ENCODE results near the gene GPC6.

DNA sequence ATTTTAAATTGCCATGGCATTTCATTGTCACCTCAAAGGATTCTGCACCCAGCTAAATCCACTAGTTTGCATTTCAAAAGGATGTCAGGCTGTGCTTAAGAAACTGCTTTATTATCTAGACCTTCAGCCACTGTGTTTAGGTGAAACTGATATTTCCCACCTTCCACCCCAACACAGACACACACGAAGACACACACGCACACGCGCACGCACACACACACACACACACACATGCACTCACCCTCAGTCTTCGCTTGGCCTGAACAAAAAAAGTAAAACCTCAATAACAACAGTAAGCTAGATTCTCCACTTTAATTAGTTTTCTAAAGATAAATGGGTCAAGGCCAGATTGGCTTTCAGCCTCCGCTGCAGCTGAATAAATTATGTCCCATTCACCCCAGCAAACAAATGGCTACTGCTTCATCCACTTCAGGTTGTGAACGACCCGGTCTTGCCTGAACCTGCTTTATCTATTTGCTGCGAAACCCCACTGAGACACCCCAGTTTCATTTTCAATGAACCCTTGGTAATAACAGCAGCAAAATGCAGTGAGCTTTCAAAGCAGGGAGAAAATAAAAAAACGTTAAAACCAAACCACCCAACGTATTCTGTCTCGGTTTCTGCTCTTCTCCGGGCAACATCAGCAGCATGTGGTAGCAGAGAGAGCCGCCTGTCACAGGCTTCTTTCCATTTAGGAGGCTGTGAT, 1086.1 kb downstream of the GPC6 start:
- TF ChIP-seq CTCF (conservative IDR thresholded peaks at IDR 0.05; ENCODE audit: low read length) (no peak), EZH2phosphoT487 (IDR thresholded peaks at IDR 0.05; ENCODE audit: borderline replicate concordance) (no peak)
